Psoas muscle (tissue), 8 donors: Measurements from ENCODE around the gene TLE3. TPM values are rescaled to one million over a fixed set of nuclear protein-coding genes. Genes with fewer than 3 reads are reported as not detected.

Experiments
- ATAC-seq, 4 donors: fragments of 200-7000 bp; cut with Tn5 transposase; one replicate each; pipeline ENCODE4 v1.9.1; 2020; ENCODE audit warnings: moderate library complexity in 3 of 4, mild to moderate bottlenecking in 2 of 4
- DNase-seq, 2 donors: peaks; one replicate each; pipeline ENCODE4 v3.0.0-alpha.2; 2020
- H3K27ac ChIP-seq: fragments of 200-600 bp; one replicate; pipeline ENCODE4 v1.8.0; 2022
- H3K27me3 ChIP-seq, 3 donors: fragments of 200-600 bp in 1 of 3; one replicate each; pipeline versions ENCODE4 v1.6.1 to v1.8.0; 2013 to 2022; ENCODE audit warnings: low read length in 2 of 3, mild to moderate bottlenecking in 2 of 3, moderate library complexity in 1 of 3; ENCODE audit not compliant: insufficient read depth in 3 of 3
- H3K36me3 ChIP-seq, 2 donors: fragments of 200-600 bp in 1 of 2; one replicate each; pipeline versions ENCODE4 v1.6.1 to v1.8.0; 2013 to 2022; ENCODE audit warnings: low read depth in 1 of 2, mild to moderate bottlenecking in 1 of 2, moderate library complexity in 1 of 2; ENCODE audit not compliant: insufficient read depth in 1 of 2
- H3K4me1 ChIP-seq: fragments of 200-600 bp; one replicate; pipeline ENCODE4 v1.8.0; 2022
- H3K4me3 ChIP-seq: fragments of 200-600 bp; one replicate; pipeline ENCODE4 v1.8.0; 2022; ENCODE audit warnings: mild to moderate bottlenecking
- H3K9me3 ChIP-seq: fragments of 200-600 bp; one replicate; pipeline ENCODE4 v1.8.0; 2022
- CTCF ChIP-seq: fragments of 200-600 bp; IDR thresholded peaks from one replicate; pipeline ENCODE4 v1.8.0; 2022; ENCODE audit warnings: antibody characterized with exemption
- WGBS, 3 donors: extraction: QIAGEN DNeasy Blood & Tissue Kit; methylation state at CpG; one replicate each; pipeline versions ENCODE4 v1.1.6 to v1.1.7; 2013; 5-methylcytosine and 5-hydroxymethylcytosine counted together
- intact Hi-C, 2 donors: fragments of 100-400 bp; cut with DNase I; formaldehyde crosslinking; loops; one replicate each; pipeline versions ENCODE4 v1.11.0 to v1.14.2; 2022
- polyA plus RNA-seq, 3 donors: library from polyadenylated mRNA; stranded (reverse); fragments of 200-250 nt; gene quantifications; one replicate each; pipeline ENCODE4 v1.2.3, GENCODE V29; 2013
- total RNA-seq, 4 donors: library from RNA; stranded (reverse); fragmentation: NEBNext Ultra II Directional in 2 of 4; extraction: Animal tissue kit (Norgen Biotek cat#: 25700) in 2 of 4; gene quantifications; one replicate each; pipeline versions ENCODE4 v1.2.1 to v1.2.4, GENCODE V29; 2021 to 2023
- donor health status: healthy with polysubstance abuse.
- donor health status: DM: no; HTN: no; CAD: no; lungs with moderate emphysema.
- donor health status: Bipolar disorder and iron deficiency.
- donor health status: healthy.
- donor health status: DM: yes; HTN: yes; CAD: no.
- donor health status: DM: no; HTN: no; CAD: no.
- donor health status: DM: no; HTN: no; CAD: no.
- donor health status: DM: yes; HTN: yes; CAD: no.

Gene TLE3
- total and polyA plus RNA-seq, 7 donors: 4.3 to 59.9 (median 10.8) TPM

GRCh38 chr15:70121624-70122302 lies 24.0 kb upstream of the TLE3 start:
- DNase-seq: peak; percentile 80 to 85
- peak; percentile 34 to 85 (median 72) for ATAC-seq
- Histone ChIP-seq H3K36me3 (no peaks in the 10 kb centered on the region), H3K4me3 (no peak overlapping the region), H3K9me3 (no peaks in the 10 kb centered on the region), H3K4me1 (peaks cover 9% of the 10 kb centered on the region), H3K27me3 (no peaks in the 10 kb centered on the region), H3K27ac (no peak overlapping the region)
- 59 to 62% (median 61%) methylated on average over 8 of the region's 8 CpGs for WGBS, 3 donors
- intact Hi-C loops: no loop called here
- no peak for TF ChIP-seq CTCF

- peak in 1 of 4 donors; percentile 28 for ATAC-seq
Measured at GRCh38 chr15:70120958-70121623, 23.4 kb upstream of the TLE3 start.

GRCh38 chr15:70119911-70120508 lies 22.3 kb upstream of the TLE3 start:
- WGBS, 3 donors: 79 to 90% (median 82%) methylated on average over 5 of the region's 5 CpGs

More at GRCh38 chr15:70120958-70121623, 23.4 kb upstream of the TLE3 start:
- no peak for TF ChIP-seq CTCF
- Histone ChIP-seq H3K27me3 (no peaks in the 10 kb centered on the region), H3K4me1 (peaks cover 9% of the 10 kb centered on the region), H3K36me3 (no peaks in the 10 kb centered on the region), H3K27ac (no peak overlapping the region), H3K9me3 (no peaks in the 10 kb centered on the region), H3K4me3 (no peak overlapping the region)
- no peak for DNase-seq
- 76 to 89% (median 81%) methylated on average over 10 of the region's 10 CpGs for WGBS, 3 donors
- intact Hi-C loops: no loop called here

GRCh38 chr15:70118599-70118998 lies 20.9 kb upstream of the TLE3 start:
- 98% methylated on average over 3 of the region's 3 CpGs for WGBS, 3 donors
- no peaks in the 10 kb centered on the region for H3K27me3 ChIP-seq
- DNase-seq (no peak), ATAC-seq (no peak)
- H3K9me3 ChIP-seq: no peaks in the 10 kb centered on the region
- no peak for TF ChIP-seq CTCF
- no peak overlapping the region for H3K4me3 ChIP-seq
- H3K27ac ChIP-seq: no peak overlapping the region
- intact Hi-C loops: loop anchor here in 1 of 2 donors (10.0 kb wide), 1 partner anchor 146 kb away; no protein-coding TSS in a partner anchor
- H3K36me3 ChIP-seq: no peaks in the 10 kb centered on the region
- peaks cover 9% of the 10 kb centered on the region for H3K4me1 ChIP-seq

More at GRCh38 chr15:70119911-70120508, 22.3 kb upstream of the TLE3 start:
- intact Hi-C loops: loop anchor here in 1 of 2 donors (10.0 kb wide), 1 partner anchor 145 kb away; no protein-coding TSS in a partner anchor
- no peak overlapping the region for H3K4me3 ChIP-seq
- H3K4me1 ChIP-seq: peaks cover 9% of the 10 kb centered on the region
- H3K9me3 ChIP-seq: no peaks in the 10 kb centered on the region
- H3K36me3 ChIP-seq: no peaks in the 10 kb centered on the region
- ATAC-seq (no peak), DNase-seq (no peak)
- no peak overlapping the region for H3K27ac ChIP-seq
- H3K27me3 ChIP-seq: no peaks in the 10 kb centered on the region
- no peak for TF ChIP-seq CTCF
